ENCODE results near the gene KCTD12. TPM values are rescaled to one million over a fixed set of nuclear protein-coding genes. Genes with fewer than 3 reads are reported as not detected.

Gene KCTD12
- polyA plus RNA-seq, 3 donors, result 30.9 to 67.1 (median 31.2) TPM

DNA sequence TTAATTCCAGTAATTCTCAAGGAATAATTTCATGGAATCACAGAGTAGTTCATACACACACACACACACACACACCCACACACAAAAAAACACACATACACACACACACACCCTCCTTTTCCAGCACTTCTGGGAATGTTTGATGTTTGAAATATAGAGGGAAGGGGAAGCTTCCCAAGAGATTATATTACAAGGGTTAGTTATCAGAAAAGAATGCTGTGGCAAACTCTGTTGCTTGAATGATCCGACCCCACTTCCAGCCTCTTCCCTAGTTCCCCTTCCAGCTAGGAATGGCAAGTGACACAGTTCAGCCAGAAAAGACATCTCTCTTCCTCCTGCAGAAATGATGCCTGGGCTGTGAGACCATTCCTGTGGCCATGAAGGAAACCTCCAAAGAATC lies 49.9 kb downstream of the KCTD12 start:
- no peak for DNase-seq
- Mint-ChIP-seq H3K27ac (peak overlapping the region in 1 of 7 donors; percentile 32), H3K27me3 (ENCODE audit: low read depth in 3 of 3) (peaks cover 0 to 5% (median 1%) of the 10 kb centered on the region in 3 donors), H3K36me3 (no peaks in the 10 kb centered on the region), H3K9me3 (peaks cover 0 to 5% (median 0%) of the 10 kb centered on the region in 7 donors), H3K4me3 (no peak overlapping the region), H3K4me1 (no peaks in the 10 kb centered on the region)
- intact Hi-C loops (cut with micrococcal nuclease), result no loop called here
- H3K27me3 ChIP-seq (ENCODE audit: control insufficient read depth in 2 of 2, insufficient read depth in 2 of 2, low read length in 2 of 2), result no peaks in the 10 kb centered on the region
- TF ChIP-seq CTCF (IDR thresholded peaks at IDR 0.05), result no peak
- no peak overlapping the region for H3K9ac ChIP-seq (ENCODE audit: insufficient read depth, low read length, poor library complexity, severe bottlenecking)
- no peaks in the 10 kb centered on the region for H3K36me3 ChIP-seq (replicated peaks in 1 of 2; ENCODE audit: control insufficient read depth in 1 of 2, insufficient read depth in 2 of 2, low read length in 2 of 2)
- no peak overlapping the region for H3K4me3 ChIP-seq (replicated peaks in 1 of 3; ENCODE audit: low read depth in 2 of 3, low read length in 3 of 3)
- no peak overlapping the region for H3K4me2 ChIP-seq (replicated peaks; ENCODE audit: extremely low read depth, low read length, poor library complexity, severe bottlenecking)
- H2AFZ ChIP-seq (ENCODE audit: insufficient read depth, low read depth, low read length, poor library complexity, severe bottlenecking), result no peak overlapping the region
- H3K27ac ChIP-seq (ENCODE audit: low read depth in 1 of 2, low read length in 2 of 2), result no peak overlapping the region
- H3K79me2 ChIP-seq (ENCODE audit: insufficient read depth, low read length), result no peaks in the 10 kb centered on the region
- no peaks in the 10 kb centered on the region for H3K4me1 ChIP-seq (ENCODE audit: control insufficient read depth in 1 of 2, insufficient read depth in 2 of 2, low read length in 2 of 2)
- WGBS (ENCODE audit: insufficient coverage), result 75% methylated on average over 1 of the region's 1 CpG
- no peaks in the 10 kb centered on the region for H4K20me1 ChIP-seq (ENCODE audit: insufficient read depth, low read length)
- no peaks in the 10 kb centered on the region for H3K9me3 ChIP-seq (replicated peaks in 1 of 2; ENCODE audit: control insufficient read depth in 1 of 2, insufficient read depth in 1 of 2, low read length in 2 of 2)

GRCh38 chr13:76833441-76833954 lies 52.7 kb downstream of the KCTD12 start:
- no peaks in the 10 kb centered on the region for H3K4me1 ChIP-seq (ENCODE audit: control insufficient read depth in 1 of 2, insufficient read depth in 2 of 2, low read length in 2 of 2)
- Mint-ChIP-seq H3K36me3 (no peaks in the 10 kb centered on the region), H3K27ac (no peak overlapping the region), H3K4me3 (no peak overlapping the region), H3K4me1 (peaks cover 2% of the 10 kb centered on the region), H3K9me3 (peaks cover 0 to 2% (median 0%) of the 10 kb centered on the region in 7 donors), H3K27me3 (ENCODE audit: low read depth in 3 of 3) (peaks cover 1 to 5% (median 1%) of the 10 kb centered on the region in 3 donors)
- H3K27ac ChIP-seq (ENCODE audit: low read depth in 1 of 2, low read length in 2 of 2), result no peak overlapping the region
- no peaks in the 10 kb centered on the region for H3K27me3 ChIP-seq (ENCODE audit: control insufficient read depth in 2 of 2, insufficient read depth in 2 of 2, low read length in 2 of 2)
- no peak for TF ChIP-seq CTCF (IDR thresholded peaks at IDR 0.05)
- no peaks in the 10 kb centered on the region for H3K79me2 ChIP-seq (ENCODE audit: insufficient read depth, low read length)
- no peak overlapping the region for H3K9ac ChIP-seq (ENCODE audit: insufficient read depth, low read length, poor library complexity, severe bottlenecking)
- H3K36me3 ChIP-seq (replicated peaks in 1 of 2; ENCODE audit: control insufficient read depth in 1 of 2, insufficient read depth in 2 of 2, low read length in 2 of 2), result no peaks in the 10 kb centered on the region
- H4K20me1 ChIP-seq (ENCODE audit: insufficient read depth, low read length), result no peaks in the 10 kb centered on the region
- H2AFZ ChIP-seq (ENCODE audit: insufficient read depth, low read depth, low read length, poor library complexity, severe bottlenecking), result no peak overlapping the region
- intact Hi-C loops (cut with micrococcal nuclease), result no loop called here
- no peak overlapping the region for H3K4me3 ChIP-seq (replicated peaks in 1 of 3; ENCODE audit: low read depth in 2 of 3, low read length in 3 of 3)
- no peaks in the 10 kb centered on the region for H3K9me3 ChIP-seq (replicated peaks in 1 of 2; ENCODE audit: control insufficient read depth in 1 of 2, insufficient read depth in 1 of 2, low read length in 2 of 2)
- 100% methylated on average over 6 of the region's 8 CpGs for WGBS (ENCODE audit: insufficient coverage)
- no peak for DNase-seq
- no peak overlapping the region for H3K4me2 ChIP-seq (replicated peaks; ENCODE audit: extremely low read depth, low read length, poor library complexity, severe bottlenecking)
